Measurements from ENCODE around the gene C4orf17.

The C4orf17 gene

DNA sequence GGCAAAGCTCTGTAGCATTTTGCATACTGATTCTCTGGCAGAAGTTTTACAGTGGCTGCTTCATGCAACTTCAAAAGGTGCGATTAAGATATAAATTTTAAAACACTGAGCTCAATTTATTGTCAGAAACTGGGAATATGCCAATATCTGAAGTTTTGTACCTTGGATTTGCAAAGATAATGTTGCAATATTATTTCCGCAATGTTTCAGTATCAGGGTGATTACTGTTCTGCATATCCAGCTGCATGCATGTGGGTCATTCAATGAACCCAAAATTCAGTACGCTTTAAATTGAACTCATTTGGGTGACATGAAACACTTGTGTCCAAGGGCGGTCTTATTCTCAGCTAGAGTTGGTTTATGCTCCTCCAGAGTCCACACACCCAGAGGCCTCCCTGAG is 26.9 kb downstream of the C4orf17 start:
- DNase-seq (ENCODE audit: low spot score): no peak

DNA sequence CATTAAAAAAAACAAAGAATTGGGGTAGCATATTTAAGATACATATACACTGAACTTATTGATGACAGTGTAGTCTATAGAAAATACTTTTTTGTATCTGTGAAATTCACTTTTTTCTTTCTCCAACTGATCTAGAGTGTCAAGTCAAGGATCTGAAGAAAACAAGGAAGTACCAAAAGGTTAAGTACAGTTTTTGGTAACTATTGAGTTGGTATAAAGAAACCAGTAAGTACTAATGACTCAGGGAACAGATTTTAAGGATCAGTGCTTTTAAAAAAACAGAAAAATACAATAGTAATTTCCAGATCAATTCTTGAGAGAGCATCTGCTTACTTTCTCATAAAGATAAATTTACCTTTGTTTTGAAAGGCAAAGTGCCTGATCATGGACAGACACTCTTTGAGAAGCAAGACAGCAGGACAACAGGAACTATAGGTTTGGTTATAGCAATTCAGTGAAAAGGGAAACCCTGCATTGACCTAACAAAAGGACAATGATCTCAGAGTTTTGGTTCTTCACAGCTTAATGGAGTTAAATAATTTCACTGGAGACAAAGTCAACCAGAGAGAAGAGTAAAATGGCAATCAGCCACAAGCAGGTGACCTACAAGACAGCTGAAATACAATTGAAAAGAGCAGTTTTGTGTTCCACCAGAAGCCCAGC is 29.6 kb downstream of the C4orf17 start:
- no peak for DNase-seq (ENCODE audit: low spot score)

DNA sequence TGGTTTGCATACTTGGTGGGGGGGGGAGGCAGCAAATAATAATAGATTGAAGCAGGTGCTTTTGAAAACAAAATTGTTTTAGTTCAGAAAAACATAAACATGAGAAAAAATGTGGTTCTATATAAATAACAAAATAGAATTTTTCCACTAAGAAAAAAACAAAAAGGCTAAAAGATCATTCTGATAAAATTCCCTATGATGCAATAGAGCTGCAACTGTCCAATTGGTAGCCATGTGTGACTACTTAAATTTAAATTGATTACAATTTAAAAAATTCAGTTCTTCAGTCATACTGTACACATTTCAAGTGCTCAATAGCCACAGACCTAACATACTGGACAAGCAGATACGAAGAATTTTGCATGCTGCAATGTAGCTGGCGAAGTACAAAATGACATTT is 42.1 kb downstream of the C4orf17 start:
- DNase-seq (ENCODE audit: low spot score): no peak

DNA sequence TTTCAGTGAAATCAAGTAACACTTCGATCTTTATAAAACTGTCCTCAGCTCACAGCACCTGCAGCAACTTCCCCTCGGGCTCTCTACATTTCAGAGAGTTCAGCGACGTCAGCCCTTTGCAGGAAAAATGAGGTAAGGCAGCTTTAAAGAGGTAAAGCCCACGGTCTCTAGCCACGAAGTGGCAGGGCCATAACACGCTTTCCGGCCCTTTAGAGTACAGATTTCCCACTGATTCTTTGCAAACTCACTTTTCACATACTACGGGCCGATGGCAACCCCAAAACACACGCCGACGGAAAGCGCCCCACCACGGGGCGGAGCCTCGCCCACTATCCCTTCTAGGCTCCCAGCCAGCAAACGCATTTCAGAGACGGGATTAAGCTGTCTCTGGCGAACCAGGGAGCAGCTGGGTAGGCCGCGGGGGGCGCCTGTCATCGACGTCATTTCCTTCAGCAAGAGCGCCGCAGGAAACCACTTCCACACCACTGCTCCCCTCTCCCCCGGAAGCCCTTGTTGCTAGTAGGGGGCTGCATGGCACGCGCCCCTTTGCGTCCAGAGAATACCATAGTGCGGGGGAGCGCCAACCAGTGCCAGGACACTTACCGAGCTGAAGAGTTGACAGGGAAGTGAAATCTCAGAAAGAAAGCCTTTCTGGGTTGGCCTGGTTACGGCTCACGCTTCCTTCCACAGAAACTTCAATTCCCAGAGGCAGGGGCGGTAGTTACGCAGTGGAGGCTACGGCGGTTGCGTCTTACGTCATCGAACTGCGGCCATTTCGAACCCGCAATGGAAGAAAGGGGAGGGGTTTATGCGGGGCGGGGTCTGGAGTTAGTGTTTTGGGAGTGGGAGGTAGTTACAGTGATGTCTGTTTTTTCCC is 52.7 kb downstream of the C4orf17 start, which contains the start of gene TRMT10A:
TSS of gene TRMT10A (minus strand) at position 730 of the 877 bp plus-strand sequence. CDS start 4,701 bp downstream, outside the sequence.
- DNase-seq (ENCODE audit: low spot score): peak; percentile 98

DNA sequence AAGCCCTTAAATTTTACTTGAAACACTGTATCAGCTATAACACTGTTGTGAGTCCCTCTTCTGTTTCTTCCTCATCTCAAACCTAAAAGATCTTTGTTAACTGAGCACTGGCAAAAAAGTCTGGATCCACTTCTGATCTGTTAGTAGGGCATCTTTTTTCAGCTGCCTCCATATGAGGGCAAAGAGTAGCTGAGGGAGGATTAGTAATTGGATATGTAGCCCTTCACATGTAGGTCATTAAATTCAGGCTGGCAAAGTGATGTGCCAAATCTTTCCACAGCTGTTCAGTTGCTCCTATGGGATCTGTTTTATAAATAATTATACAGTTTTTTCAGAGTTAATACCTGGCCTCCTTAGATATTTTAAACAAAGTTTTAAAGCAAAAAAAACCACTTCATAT is 54.1 kb downstream of the C4orf17 start:
- DNase-seq (ENCODE audit: low spot score): no peak

DNA sequence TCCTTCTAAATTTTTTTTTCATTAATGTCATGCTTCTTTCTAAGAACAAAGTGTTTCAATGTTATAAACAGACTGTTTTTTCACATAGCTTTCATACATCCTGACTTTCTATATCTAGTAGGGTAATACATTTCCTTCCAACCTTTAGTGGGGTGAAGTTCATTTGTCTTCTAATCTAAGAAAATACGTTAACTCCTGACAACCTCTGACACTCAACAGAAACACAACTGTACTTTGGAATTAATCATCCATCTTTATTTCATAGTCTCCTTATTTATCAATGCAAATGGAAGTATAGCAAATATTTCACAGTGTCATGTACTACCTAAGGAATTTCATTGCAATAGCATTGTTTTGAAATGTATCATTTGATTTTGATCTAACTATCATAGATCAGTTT is 61.1 kb downstream of the C4orf17 start:
- DNase-seq (ENCODE audit: low spot score): no peak

DNA sequence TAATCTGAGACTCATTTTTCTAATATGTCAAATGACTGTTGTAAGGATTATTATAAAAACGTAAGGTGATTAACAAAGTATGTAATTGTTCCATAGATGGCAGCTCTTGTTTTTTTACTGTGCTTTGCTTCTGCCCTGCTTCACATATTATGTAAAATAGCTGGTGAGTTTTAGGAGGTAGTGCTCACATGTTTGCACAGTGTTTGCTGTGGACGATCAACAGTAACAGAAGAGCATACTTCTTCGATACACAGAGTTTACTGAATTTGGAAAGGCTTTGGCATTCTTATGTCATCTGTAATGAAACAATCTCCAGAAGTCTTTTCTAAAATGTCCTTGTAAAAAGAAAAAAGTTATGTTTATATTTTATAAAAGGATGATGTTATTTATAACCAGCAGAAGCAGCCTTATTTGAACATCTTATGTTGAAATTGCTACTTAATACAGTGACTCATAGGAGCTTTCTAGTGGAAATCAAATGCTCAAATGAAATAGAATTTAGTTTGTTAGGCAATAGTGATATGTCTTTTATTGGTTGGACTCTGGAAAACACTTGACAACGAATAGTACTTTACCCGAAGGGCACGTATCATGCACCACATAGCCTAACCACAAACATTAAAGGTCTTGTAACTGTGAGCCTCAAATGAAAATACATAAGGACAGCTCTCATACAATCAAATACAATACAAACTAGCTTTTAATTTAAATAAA is 61.9 kb downstream of the C4orf17 start:
- DNase-seq (ENCODE audit: low spot score): no peak

DNA sequence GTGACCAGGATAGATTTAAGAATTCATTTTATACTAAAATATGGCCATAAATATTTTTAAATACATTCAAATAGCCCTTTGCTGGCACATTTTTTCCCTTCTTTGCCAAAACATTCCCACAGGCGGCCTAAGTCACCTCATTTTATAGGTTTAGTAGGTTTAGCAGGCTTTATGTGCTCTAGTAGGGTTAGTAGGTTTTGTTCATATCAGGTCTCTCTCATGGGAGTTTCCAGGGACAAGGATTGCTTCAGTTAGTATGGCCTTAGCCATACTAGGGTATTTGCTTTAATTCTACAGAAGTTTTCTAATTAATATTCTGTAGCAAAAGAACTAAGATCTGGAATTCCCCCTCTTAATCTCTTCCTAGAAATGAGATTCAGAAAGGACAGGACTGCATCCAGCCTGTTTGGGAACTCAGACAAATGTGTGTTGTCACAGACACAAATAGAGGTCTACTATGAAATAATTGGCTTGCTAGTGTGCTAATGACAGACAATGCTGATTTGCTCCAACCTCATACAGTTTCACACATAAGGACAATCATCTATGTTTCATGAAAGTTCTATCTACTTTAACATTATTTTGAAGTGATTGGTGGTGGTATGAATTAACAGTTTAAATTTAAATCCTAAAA is 63.0 kb downstream of the C4orf17 start:
- no peak for DNase-seq (ENCODE audit: low spot score)

DNA sequence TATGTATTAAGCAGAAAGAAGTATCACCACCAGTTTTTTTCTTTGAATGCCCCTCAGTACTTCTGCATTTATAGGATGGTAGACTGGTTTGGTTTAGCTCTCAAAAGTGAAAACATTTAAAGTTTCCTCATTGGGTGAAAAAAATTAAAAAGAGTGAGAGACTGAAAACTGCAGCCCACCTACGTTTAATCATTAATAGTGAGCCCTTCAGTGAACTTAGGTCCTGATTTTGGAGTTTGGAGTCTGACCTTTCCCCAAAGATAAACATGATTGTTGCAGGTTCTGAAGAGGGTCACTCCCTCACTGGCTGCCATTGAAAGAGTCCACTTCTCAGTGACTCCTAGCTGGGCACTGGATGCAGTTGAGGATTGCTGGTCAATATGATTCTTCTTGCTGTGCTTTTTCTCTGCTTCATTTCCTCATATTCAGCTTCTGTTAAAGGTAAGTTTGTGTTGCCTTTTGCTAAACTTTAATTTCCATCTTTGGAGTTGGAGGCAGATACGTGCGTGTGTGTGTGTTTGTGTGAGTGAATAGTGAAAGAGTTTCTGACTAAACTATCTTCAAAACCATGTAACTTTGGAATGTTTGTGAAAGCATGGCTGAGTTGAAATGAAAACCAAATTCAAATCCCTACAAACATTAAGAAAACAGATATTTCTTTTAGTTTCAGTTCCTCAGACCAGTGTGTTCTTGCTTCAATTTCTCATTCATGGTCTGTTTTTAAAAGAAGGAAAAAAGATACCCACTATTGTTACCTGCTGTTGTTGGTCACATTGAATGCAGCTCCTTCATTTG is 63.9 kb downstream of the C4orf17 start, which contains the start of gene MTTP:
TSS of gene MTTP (plus strand) at position 295 of the 795 bp plus-strand sequence. CDS start at position 381, 86 bp downstream.
- DNase-seq (ENCODE audit: low spot score): no peak

DNA sequence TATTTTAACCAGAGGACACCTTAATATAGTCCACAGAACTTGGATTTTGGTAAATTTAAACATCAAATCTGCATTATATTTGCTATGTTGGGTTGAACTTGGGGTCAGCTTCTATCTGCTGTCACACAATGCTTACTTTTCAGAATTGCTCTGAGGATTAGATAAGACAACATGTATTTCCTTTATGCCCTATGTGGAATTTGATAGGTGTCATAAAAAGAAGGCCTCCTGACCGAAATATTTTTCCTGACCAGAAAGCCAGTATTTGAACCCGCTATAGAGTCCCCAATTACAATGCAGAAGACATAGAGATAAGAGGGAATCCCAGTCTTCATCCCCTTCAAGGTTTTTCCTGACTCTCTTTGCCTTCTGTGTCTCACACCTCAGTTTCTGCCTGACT is 67.9 kb downstream of the C4orf17 start:
- DNase-seq (ENCODE audit: low spot score): no peak

DNA sequence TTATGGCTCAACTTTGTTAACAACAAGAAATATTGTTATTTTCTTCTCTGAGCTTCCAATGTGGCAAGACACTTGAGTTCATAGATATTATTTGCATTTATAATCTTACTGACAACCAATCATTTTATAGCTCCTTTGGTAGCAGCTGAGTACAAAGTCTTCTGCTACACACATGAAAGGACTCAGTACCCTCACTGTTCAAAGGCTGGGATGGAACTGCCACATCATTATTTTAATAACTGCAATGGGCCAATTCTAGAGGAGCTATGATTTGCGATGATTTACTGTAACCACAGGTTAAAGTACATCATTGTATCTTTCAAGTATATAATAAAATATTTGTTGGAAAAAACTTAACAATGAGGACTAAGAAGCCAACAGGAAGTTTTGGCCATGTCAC is 74.7 kb downstream of the C4orf17 start:
- no peak for DNase-seq (ENCODE audit: low spot score)

DNA sequence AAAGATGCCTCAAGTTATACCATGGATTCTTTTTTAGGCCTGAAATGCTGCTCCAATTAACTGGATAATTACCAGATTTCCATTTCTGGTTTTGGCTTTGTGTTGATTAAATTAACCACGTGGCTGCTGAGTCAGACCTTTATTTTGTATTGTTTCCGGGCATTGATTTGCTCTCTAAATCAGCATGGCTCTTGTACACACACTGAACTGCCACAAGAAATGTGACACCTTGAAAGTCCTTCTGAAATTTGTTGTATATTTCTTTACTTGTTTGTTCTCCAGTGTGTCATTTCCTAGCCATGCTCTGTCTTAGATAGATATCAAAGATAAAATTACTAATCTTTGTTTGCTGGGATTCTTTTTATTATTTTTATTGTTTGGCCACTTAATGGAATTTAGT is 75.5 kb downstream of the C4orf17 start:
- DNase-seq (ENCODE audit: low spot score): no peak

DNA sequence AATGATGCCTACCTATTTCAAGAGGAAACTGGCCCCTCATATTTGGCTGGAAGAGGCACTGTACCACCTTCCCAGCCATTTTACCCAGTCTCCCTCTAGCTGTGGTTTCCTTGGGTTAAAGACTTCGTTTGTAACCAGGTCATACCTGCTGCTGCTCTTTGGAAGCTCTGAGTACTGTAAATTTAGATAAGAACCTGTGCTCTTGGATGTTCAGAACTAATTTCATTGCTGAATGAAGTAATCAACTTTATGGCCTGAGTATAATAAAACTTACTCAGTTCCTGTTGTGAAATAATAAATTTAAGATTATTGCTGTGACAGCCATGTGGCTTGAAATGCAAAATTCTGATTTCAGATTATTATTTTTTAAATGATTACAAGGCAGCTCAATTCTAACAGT is 76.0 kb downstream of the C4orf17 start:
- DNase-seq (ENCODE audit: low spot score): no peak

DNA sequence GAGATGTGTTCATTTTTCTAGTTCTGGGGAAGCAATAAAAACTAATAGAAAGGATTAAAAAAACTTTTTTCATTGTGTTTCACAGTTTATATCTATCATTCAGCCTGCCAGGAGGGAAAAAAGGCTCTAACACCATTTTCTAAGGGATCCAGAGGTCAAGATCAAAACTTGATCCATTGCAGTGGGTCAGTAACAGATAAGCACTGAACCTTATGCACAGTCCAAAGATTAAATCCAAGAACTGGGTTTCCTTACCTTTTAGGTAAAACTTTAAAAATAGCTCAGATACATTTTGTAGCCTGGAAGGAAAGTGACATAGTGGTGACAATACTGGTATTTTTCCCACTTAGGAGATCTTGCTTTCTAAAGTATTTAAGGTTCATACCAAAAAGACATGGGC is 76.5 kb downstream of the C4orf17 start:
- no peak for DNase-seq (ENCODE audit: low spot score)

DNA sequence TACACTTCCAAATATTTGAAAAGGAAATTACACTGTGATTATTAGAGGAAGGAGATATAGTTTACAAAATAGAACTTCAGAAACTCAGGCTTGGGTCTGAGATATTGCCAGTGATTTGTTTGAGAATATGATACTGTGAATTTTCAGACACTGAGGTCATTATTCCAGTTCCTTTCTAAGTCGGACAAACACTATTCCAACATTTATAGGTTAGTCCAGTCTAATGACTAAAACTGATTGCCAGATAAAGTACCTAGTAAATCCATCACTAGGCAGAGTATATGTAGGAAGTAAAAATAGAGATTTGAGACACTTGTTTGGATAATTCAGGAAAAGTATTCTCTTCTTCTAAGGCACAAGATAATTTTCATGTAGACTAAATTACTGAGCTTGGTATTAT is 77.0 kb downstream of the C4orf17 start:
- no peak for DNase-seq (ENCODE audit: low spot score)

DNA sequence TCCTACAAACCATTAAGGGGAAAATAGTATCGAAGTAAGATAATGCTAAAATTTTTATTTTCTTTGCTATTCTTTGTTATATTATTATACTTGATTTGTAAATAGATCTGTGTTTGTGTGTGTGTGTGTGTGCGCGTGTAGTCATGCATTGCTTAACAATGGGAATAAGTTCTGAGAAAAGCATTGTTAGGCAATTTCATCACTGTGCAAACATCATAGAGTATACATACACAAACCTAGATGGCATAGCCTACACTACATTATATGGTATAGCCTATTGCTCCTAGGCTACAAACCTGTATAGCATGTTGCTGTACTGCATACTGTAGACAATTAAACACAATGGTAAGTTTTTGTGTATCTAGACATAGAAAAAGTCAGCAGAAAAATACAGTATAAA is 80.9 kb downstream of the C4orf17 start:
- no peak for DNase-seq (ENCODE audit: low spot score)

Data from RKO (cell line).